Fibroblast of pulmonary artery (primary cell): Measurements from ENCODE around the gene ARHGEF19.

Experiments used
- DNase-seq: peaks from one replicate; pipeline ENCODE4 v3.0.0-alpha.2; 2010; ENCODE audit warnings: low read depth
- H3K4me3 ChIP-seq: replicated peaks from 2 replicates; pipeline ENCODE4 v1.5.1; 2011; ENCODE audit warnings: low read depth, mild to moderate bottlenecking, control low read depth, low read length, moderate library complexity
- TF ChIP-seq, protein P1 (sequence below): IDR thresholded peaks from 2 replicates; pipeline ENCODE4 v1.5.1; 2011; ENCODE audit warnings: mild to moderate bottlenecking, control low read depth, low read length, inconsistent platforms; ENCODE audit errors: missing control alignments

ARHGEF19 gene

DNA sequence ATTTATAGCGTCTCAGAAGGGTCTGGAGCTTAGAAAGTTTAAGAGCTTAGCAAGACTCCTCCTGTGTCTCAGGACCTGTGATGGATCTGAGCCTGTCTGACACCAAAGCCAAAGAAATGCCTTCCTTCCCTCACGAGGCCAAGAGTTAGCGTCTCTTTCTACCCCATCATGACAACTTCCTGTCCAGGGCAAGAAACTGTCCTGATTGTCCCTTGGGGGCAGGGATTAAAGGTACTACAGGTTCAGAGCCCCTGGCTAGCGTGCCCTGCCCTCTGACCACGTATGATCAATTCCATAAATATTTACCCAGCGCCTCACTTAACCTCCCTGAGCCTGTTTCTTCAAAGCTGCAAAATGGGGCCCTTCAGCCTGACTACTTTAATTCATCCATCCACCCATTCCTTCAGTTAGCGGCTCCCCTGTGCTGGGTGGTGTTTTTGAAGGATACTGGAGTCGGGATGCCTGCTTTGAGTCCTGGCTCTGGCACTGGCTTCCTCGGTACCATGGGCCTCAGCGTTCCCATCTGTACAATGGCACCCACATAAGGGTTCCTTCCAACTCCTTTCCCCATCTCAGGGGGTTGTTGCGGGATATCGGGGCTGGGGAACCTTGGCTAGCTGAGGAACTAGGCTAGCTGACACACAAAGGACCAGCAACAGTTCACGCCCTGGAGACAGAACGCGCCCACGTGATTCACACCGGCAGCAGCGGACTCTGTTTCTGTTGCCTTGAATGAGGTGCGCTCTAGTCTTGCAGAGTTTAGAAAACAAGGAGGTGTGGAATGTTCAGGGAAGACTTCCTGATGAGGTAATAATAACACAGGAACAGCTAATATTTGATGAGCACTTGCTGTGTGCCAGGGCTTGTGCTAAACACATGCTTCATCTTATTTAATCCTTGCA, 33.6 kb downstream of the ARHGEF19 start:
- TF ChIP-seq, protein P1, sequence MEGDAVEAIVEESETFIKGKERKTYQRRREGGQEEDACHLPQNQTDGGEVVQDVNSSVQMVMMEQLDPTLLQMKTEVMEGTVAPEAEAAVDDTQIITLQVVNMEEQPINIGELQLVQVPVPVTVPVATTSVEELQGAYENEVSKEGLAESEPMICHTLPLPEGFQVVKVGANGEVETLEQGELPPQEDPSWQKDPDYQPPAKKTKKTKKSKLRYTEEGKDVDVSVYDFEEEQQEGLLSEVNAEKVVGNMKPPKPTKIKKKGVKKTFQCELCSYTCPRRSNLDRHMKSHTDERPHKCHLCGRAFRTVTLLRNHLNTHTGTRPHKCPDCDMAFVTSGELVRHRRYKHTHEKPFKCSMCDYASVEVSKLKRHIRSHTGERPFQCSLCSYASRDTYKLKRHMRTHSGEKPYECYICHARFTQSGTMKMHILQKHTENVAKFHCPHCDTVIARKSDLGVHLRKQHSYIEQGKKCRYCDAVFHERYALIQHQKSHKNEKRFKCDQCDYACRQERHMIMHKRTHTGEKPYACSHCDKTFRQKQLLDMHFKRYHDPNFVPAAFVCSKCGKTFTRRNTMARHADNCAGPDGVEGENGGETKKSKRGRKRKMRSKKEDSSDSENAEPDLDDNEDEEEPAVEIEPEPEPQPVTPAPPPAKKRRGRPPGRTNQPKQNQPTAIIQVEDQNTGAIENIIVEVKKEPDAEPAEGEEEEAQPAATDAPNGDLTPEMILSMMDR: no peak
- H3K4me3 ChIP-seq: no peak overlapping the region
- no peak for DNase-seq

DNA sequence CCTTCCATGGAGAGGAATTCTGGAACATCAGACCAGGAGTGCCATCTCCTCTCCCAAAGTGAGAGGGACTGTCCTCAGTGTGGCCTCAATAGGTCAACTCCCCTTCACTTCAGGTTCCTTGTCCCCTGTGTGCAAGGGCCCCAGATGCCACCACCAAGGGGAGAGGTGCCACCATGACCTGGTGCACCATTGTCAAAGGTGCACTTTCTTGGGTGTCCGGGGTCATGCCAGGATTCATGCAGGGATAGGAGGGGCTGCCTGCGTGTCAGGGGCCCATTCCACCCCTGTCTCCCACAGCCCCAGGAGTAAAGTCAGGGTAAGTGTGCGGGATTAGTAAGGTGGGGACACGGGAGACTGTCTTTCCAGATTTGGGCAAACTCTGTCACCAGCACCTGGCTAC, 35.1 kb downstream of the ARHGEF19 start:
- no peak overlapping the region for H3K4me3 ChIP-seq
- TF ChIP-seq, protein P1: no peak
- no peak for DNase-seq

DNA sequence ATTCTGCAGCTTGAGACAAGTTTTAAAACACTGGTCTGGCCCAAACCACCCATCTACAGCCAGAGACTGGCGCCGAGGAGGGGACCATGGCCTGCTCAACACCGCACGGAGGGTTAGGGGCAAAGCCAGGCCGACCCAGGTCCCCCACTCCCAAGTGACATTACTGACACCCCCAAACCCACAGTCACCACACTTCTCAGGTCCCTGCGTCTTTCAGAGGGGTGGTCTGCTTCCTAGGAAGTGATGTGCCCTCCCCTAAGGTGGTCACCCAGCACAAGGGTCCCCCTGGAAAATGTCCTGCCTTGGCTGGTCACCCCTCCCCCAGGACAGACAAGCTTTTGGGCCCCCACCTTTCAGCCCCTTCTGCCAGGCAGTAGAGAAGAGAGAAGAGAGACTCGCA, 35.8 kb downstream of the ARHGEF19 start:
- no peak overlapping the region for H3K4me3 ChIP-seq
- TF ChIP-seq, protein P1: no peak
- no peak for DNase-seq

DNA sequence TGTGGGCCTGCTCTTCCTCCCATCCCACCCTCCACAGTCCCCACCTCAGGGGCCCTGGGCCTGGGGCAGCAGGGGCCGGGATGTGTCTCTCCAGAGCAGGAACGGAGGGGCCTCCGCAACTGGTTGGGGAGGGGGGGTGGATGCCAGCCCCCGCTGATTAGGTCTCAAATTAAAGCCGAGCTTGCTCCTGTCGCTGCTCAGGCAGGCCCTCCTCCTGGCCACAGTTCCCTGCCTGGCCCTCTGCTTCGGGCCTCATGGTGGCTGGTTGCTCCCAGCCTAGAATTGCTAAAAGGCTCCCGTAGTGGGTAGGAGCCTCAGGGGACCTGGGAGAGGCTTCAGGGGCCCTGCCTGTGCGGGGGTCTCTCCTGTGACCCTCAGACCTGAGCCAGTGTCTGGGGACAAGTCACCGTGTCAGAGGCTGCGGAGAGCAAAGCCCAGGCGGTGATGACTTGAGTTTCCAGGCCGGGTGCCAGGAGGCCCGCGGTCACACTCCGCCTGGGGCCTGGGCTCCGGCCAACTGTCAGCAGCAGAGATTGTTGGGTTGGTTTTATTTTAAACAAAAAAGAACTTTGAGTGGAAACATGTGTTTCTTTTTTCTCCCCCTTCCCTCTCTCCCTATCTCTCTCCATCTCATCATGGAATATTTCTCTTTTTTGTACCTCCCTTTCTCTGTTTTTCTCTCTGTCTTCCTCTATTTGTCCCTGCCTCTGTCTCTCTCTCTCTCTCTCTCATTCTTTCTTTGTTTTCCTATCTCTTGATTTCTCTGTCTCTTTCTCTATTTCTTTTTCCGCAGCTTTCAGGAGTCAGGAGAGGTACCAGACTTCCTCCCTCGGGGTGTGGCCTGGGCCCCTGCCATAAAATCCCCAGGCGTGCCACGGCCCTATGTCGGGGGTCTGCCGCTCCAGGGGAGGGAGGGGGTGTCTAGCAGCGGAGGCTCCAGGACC, 36.6 kb downstream of the ARHGEF19 start:
- no peak overlapping the region for H3K4me3 ChIP-seq
- TF ChIP-seq, protein P1: no peak
- peak; percentile 87 for DNase-seq

DNA sequence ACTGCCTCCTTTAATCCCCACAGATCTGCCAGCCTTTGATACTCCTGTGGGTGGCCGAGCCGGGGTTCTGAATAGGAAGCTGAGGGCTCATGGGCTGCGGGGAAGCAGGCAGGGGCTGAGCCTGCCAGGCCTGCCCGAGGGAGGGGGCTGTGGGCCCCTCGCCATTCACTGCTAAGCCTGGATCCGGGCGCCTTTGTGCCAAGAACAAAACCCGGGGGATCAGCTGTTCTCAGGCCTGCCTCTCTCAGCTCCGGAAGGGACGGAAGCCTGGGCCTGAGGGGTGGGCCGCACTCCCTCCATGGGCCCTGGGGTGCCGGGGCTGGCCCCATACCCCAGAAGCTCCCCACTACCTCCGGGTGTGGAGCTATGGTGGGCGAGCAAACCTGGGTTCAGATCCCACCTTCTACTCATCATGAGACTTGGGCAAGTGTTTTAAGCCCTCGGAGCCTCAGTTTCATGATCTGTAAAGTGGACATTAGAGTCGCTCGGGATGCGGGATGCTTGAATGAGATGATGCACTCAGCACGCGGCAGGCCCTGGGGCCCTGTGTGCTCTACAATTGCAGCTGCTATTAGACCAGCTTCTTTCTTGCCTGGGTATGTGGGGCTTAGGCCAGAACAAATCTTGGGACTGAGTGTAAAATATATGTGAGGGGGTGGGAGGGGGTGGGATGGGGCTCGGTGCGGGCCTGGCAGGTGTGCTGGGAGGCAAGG, 37.4 kb downstream of the ARHGEF19 start:
- TF ChIP-seq, protein P1: no peak
- no peak for DNase-seq
- H3K4me3 ChIP-seq: no peak overlapping the region

DNA sequence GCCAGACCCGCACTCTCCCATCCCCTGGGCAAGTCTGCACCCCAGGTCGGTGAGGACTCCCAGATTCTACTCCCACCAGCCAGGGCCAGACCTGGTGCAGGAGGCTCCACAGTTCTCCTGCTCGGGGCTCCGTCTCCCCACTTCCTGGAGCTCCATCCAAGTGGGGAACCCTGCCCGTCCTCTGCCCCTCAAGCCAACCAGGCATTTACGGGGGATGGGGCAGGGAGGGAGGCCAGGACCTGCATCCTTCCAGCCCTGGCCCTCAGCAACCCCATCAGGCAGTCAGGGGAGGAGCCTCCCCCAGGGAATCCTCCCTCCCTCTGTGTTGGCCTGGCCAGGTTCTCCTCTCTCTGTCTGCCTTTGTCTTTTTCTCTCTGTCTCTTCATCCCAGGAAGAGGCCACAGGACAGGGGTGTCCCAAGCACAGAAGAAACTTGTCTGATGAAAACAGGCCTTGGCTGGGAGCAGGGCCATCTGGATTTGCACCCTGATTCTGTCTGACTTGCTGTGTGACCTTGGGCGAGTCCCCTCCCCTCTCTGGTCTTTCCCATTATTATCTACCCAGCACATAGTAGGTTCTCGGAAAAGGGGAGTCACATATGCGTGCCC, 38.1 kb downstream of the ARHGEF19 start:
- TF ChIP-seq, protein P1: no peak
- no peak for DNase-seq
- H3K4me3 ChIP-seq: no peak overlapping the region
